DND-41 (cell line): ENCODE data around the gene ABCA12.

ENCODE experiments used
- EZH2 ChIP-seq: IDR thresholded peaks from 3 replicates; pipeline ENCODE4 v1.6.1; 2012; ENCODE audit warnings: borderline replicate concordance, low read depth, mild to moderate bottlenecking, moderate library complexity, low read length, inconsistent platforms; ENCODE audit not compliant: severe bottlenecking
- TF ChIP-seq, protein P1 (sequence below): IDR thresholded peaks from 2 replicates; pipeline ENCODE4 v1.5.1; 2012; ENCODE audit warnings: borderline replicate concordance, low read length, moderate library complexity, mild to moderate bottlenecking; ENCODE audit not compliant: poor library complexity, severe bottlenecking; ENCODE audit errors: extremely low read depth

DNA sequence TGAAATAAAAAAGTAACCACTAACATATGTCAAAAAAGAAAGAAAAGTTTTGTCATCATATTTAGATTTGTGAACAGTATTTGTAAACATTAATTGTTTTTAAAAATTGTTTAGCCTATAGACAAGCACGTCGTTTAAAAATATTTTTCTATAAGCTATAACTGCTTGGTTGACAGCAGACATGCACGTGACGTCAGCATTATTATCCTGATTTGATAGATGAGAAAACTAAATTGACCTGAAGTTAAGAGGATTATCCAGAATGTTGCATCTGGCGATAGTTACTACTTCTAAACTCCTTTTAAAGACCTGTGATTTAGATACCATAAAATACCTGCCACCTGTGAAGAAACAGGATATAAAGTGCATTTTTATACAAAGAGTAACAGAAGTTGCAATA is 172.0 kb downstream of the ABCA12 start:
- TF ChIP-seq, protein P1, sequence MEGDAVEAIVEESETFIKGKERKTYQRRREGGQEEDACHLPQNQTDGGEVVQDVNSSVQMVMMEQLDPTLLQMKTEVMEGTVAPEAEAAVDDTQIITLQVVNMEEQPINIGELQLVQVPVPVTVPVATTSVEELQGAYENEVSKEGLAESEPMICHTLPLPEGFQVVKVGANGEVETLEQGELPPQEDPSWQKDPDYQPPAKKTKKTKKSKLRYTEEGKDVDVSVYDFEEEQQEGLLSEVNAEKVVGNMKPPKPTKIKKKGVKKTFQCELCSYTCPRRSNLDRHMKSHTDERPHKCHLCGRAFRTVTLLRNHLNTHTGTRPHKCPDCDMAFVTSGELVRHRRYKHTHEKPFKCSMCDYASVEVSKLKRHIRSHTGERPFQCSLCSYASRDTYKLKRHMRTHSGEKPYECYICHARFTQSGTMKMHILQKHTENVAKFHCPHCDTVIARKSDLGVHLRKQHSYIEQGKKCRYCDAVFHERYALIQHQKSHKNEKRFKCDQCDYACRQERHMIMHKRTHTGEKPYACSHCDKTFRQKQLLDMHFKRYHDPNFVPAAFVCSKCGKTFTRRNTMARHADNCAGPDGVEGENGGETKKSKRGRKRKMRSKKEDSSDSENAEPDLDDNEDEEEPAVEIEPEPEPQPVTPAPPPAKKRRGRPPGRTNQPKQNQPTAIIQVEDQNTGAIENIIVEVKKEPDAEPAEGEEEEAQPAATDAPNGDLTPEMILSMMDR: no peak
- TF ChIP-seq EZH2: no peak
